Sigmoid colon (tissue), 7 donors: ENCODE measurements around the gene ARHGEF11. TPM values are rescaled to one million over a fixed set of nuclear protein-coding genes. Genes with fewer than 3 reads are reported as not detected.

Source experiments
- DNase-seq: peaks from one replicate; pipeline ENCODE4 v3.0.0-alpha.2; 2019
- H3K27ac ChIP-seq, 4 donors: fragments of 200-600 bp; sonication (generic); one replicate each; pipeline ENCODE4 v1.5.1; 2016 to 2019; ENCODE audit warnings: mild to moderate bottlenecking in 1 of 4
- H3K27me3 ChIP-seq, 3 donors: fragments of 200-600 bp; sonication (generic); one replicate each; pipeline ENCODE4 v1.5.1; 2019; ENCODE audit warnings: mild to moderate bottlenecking in 1 of 3
- H3K36me3 ChIP-seq, 4 donors: fragments of 200-600 bp; sonication (generic); one replicate each; pipeline ENCODE4 v1.5.1; 2016 to 2019
- H3K4me1 ChIP-seq, 4 donors: fragments of 200-600 bp; sonication (generic); one replicate each; pipeline ENCODE4 v1.5.1; 2017 to 2019
- H3K4me3 ChIP-seq, 4 donors: fragments of 200-600 bp; sonication (generic); one replicate each; pipeline ENCODE4 v1.5.1; 2017 to 2019; ENCODE audit warnings: mild to moderate bottlenecking in 2 of 4, moderate library complexity in 1 of 4
- H3K9me3 ChIP-seq, 4 donors: fragments of 200-600 bp in 3 of 4; sonication (generic) in 3 of 4; one replicate each; pipeline versions ENCODE4 v1.5.1 to v1.6.1; 2013 to 2019
- EP300 ChIP-seq, 4 donors: sonication (generic); formaldehyde crosslinking; IDR thresholded peaks; one replicate each; pipeline ENCODE4 v1.6.1; 2017; ENCODE audit warnings: antibody characterized with exemption in 4 of 4
- POLR2A ChIP-seq, 2 donors: fragments of 450-650 bp; IDR thresholded peaks; one replicate each; pipeline ENCODE4 v1.6.1; 2016; ENCODE audit warnings: antibody characterized with exemption in 2 of 2, mild to moderate bottlenecking in 2 of 2, moderate library complexity in 2 of 2
- POLR2AphosphoS5 ChIP-seq, 4 donors: sonication (generic); formaldehyde crosslinking; IDR thresholded peaks; one replicate each; pipeline ENCODE4 v1.6.1; 2017; ENCODE audit warnings: antibody characterized with exemption in 4 of 4
- WGBS, 2 donors: extraction: QIAGEN DNeasy Blood & Tissue Kit; methylation state at CpG; one replicate each; pipeline ENCODE4 v1.1.7; 2013; 5-methylcytosine and 5-hydroxymethylcytosine counted together
- intact Hi-C: fragments of 100-400 bp; cut with DNase I; formaldehyde crosslinking; loops from one replicate; pipeline ENCODE4 v1.15.1; 2023
- polyA plus RNA-seq, 3 donors: library from polyadenylated mRNA; stranded (reverse); fragments of 200-250 nt; gene quantifications; one replicate each; pipeline ENCODE4 v1.2.3, GENCODE V29; 2013
- total RNA-seq, 4 donors: library from RNA; depleted of rRNA; stranded (reverse); fragments of >200 nt; gene quantifications; one replicate each; pipeline ENCODE4 v1.1.0, GENCODE V29; 2016
- TF ChIP-seq, protein P1 (sequence below), 4 experiments: fragments of 450-650 bp in 3 of 4; fragments of 200-600 bp in 1 of 4; IDR thresholded peaks; one replicate each; pipeline ENCODE4 v1.5.1; 2016 to 2019; ENCODE audit warnings: antibody characterized with exemption in 4 of 4, mild to moderate bottlenecking in 3 of 4, moderate library complexity in 2 of 4
- donor health status: healthy with polysubstance abuse.
- donor health status: Bipolar disorder and iron deficiency.
- donor health status: healthy.

Gene ARHGEF11, protein sequence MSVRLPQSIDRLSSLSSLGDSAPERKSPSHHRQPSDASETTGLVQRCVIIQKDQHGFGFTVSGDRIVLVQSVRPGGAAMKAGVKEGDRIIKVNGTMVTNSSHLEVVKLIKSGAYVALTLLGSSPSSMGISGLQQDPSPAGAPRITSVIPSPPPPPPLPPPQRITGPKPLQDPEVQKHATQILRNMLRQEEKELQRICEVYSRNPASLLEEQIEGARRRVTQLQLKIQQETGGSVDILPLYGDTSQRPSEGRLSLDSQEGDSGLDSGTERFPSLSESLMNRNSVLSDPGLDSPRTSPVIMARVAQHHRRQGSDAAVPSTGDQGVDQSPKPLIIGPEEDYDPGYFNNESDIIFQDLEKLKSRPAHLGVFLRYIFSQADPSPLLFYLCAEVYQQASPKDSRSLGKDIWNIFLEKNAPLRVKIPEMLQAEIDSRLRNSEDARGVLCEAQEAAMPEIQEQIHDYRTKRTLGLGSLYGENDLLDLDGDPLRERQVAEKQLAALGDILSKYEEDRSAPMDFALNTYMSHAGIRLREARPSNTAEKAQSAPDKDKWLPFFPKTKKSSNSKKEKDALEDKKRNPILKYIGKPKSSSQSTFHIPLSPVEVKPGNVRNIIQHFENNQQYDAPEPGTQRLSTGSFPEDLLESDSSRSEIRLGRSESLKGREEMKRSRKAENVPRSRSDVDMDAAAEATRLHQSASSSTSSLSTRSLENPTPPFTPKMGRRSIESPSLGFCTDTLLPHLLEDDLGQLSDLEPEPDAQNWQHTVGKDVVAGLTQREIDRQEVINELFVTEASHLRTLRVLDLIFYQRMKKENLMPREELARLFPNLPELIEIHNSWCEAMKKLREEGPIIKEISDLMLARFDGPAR (N-terminal part only)
- total RNA-seq (10 to 100 TPM; 27.5 to 46.8 (median 33.6) TPM), polyA plus RNA-seq (10 to 100 TPM; 14.8 to 26.9 (median 16.8) TPM)

DNA sequence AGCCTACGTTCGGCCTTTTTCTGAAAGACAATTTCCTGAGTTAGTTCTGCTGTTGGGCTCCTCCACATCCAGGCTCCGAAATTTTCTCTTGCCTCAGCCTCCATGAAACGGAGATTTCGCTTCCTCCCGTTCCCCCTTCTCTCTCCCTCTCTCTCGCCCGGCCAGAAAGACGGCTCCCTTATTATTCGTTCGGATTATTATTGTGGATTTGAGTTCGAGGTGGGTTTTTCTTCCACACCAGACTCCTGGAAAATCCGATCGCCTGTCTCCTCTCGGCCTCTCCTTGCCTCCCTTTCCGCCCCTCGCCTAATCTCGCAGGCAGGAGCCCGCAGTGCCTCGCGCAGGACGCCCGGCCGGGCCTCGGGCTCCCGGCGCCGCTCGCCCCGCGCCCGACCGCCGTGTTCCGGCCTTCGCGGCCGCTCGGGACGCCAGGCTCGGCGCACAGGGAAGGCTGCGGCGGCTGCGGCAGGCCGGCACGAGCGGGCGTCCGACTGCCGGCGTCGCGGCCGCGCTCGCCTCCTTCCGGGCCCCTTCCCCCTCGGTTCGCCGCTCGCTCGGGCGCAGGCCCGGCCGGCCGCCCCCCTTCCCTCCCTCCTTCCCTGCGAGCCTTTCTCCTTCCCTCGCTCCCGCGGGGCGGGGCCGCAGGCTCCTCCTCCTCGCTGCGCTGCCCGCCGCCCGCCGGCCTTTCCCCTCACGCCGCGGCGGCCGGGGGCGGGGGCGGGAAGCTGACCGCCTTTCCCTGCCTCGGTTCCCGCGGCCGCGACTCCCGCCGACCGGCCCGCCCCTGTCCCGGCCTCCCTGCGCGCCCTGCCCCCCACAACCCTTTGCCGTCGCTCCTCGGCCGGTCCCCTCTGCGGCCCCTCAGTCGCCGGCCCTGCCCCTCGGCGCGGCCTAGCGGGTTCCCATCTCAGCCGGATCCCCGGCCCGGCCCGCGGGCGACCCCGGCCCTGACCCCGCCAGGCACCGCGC is at the start of gene ARHGEF11:
ARHGEF11 (minus strand) TSS at position 493 of the 969 bp plus-strand sequence. CDS start 1,412 bp downstream, outside the sequence.
- TF ChIP-seq, protein P1, sequence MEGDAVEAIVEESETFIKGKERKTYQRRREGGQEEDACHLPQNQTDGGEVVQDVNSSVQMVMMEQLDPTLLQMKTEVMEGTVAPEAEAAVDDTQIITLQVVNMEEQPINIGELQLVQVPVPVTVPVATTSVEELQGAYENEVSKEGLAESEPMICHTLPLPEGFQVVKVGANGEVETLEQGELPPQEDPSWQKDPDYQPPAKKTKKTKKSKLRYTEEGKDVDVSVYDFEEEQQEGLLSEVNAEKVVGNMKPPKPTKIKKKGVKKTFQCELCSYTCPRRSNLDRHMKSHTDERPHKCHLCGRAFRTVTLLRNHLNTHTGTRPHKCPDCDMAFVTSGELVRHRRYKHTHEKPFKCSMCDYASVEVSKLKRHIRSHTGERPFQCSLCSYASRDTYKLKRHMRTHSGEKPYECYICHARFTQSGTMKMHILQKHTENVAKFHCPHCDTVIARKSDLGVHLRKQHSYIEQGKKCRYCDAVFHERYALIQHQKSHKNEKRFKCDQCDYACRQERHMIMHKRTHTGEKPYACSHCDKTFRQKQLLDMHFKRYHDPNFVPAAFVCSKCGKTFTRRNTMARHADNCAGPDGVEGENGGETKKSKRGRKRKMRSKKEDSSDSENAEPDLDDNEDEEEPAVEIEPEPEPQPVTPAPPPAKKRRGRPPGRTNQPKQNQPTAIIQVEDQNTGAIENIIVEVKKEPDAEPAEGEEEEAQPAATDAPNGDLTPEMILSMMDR (IDR thresholded peaks at IDR 0.05), result no peak
- TF ChIP-seq POLR2AphosphoS5 (IDR thresholded peaks at IDR 0.05) (peak; percentile 39 to 74 (median 66)), EP300 (IDR thresholded peaks at IDR 0.05) (no peak), POLR2A (IDR thresholded peaks at IDR 0.05) (no peak)
- H3K36me3 ChIP-seq, result no peaks in the 10 kb centered on the region
- peak within 1 kb of the TSS; percentile 88 to 90 (median 89) for H3K27ac ChIP-seq
- no peaks in the 10 kb centered on the region for H3K9me3 ChIP-seq
- no peaks in the 10 kb centered on the region for H3K27me3 ChIP-seq
- peaks cover 0 to 53% (median 43%) of the 10 kb centered on the region in 4 donors for H3K4me1 ChIP-seq
- intact Hi-C loops, result loop anchor here (5.0 kb wide), 1 partner anchor 92 kb away; the partner anchor contains the start of gene ETV3
- DNase-seq, result peak; percentile 95
- H3K4me3 ChIP-seq, result peak within 1 kb of the TSS; percentile 48 to 79 (median 70)
- 0 to 1% methylated on average over 120 of the region's 120 CpGs for WGBS, 2 donors

DNA sequence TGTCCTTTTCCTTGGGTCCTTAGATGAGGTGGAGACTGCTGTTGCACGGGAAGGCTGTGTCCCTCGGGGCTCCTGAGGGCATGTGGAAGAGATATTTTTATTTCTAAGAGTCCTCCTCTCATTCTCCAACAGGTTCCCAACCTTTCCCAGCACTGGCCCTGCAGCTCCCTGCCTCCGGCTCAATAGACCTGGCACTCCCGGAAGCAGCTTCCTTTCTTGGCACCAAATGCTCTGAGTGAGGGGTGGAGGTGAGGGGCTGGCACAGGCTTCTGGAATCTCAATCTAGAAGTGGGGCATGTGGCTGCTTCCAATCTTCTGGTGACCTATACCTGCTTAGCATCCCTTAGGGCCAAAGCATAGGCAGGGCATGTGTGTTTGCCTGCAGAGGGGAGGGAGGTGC is 49.5 kb upstream of the ARHGEF11 start:
- TF ChIP-seq, protein P1 (IDR thresholded peaks at IDR 0.05), result no peak
- no peak for TF ChIP-seq POLR2A (IDR thresholded peaks at IDR 0.05)
- no peak for TF ChIP-seq POLR2AphosphoS5 (IDR thresholded peaks at IDR 0.05)
- TF ChIP-seq EP300 (IDR thresholded peaks at IDR 0.05), result no peak
- no peak overlapping the region for H3K27ac ChIP-seq
- WGBS, 2 donors, result 70 to 82% methylated on average over 4 of the region's 4 CpGs
- H3K9me3 ChIP-seq, result no peaks in the 10 kb centered on the region
- peaks cover 0 to 12% (median 10%) of the 10 kb centered on the region in 4 donors for H3K4me1 ChIP-seq
- no peaks in the 10 kb centered on the region for H3K36me3 ChIP-seq
- intact Hi-C loops, result no loop called here
- H3K27me3 ChIP-seq, result no peaks in the 10 kb centered on the region
- no peak overlapping the region for H3K4me3 ChIP-seq
- DNase-seq, result peak; percentile 19

DNA sequence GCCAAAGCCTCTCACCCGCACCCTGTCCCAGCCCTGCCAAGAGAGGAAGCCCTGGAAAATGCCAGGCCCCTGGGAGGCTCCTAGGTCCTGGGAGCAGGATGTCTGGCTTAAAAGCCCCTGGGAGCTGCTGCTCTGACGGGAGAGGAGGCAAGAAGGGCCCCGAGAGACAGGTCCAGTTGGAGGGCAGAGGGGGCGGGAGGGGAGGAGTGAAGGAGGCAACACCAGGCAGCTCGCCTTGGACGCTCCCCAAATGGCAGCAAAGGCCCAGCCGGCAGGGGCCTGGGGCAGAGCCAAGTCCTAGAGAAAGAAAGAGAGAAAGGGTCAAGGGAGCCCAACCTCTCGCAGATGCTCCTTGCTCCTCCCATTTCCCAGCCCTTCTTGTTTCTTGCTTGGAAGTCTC is 47.3 kb upstream of the ARHGEF11 start:
- H3K9me3 ChIP-seq, result no peaks in the 10 kb centered on the region
- DNase-seq, result peak; percentile 63
- H3K27me3 ChIP-seq, result no peaks in the 10 kb centered on the region
- no peak overlapping the region for H3K27ac ChIP-seq
- H3K36me3 ChIP-seq, result no peaks in the 10 kb centered on the region
- WGBS, 2 donors, result 67 to 71% methylated on average over 8 of the region's 8 CpGs
- TF ChIP-seq POLR2A (IDR thresholded peaks at IDR 0.05) (no peak), POLR2AphosphoS5 (IDR thresholded peaks at IDR 0.05) (no peak), EP300 (IDR thresholded peaks at IDR 0.05) (no peak)
- TF ChIP-seq, protein P1 (IDR thresholded peaks at IDR 0.05), result no peak
- no peak overlapping the region for H3K4me3 ChIP-seq
- H3K4me1 ChIP-seq, result peaks cover 0 to 16% (median 11%) of the 10 kb centered on the region in 4 donors
- intact Hi-C loops, result no loop called here

DNA sequence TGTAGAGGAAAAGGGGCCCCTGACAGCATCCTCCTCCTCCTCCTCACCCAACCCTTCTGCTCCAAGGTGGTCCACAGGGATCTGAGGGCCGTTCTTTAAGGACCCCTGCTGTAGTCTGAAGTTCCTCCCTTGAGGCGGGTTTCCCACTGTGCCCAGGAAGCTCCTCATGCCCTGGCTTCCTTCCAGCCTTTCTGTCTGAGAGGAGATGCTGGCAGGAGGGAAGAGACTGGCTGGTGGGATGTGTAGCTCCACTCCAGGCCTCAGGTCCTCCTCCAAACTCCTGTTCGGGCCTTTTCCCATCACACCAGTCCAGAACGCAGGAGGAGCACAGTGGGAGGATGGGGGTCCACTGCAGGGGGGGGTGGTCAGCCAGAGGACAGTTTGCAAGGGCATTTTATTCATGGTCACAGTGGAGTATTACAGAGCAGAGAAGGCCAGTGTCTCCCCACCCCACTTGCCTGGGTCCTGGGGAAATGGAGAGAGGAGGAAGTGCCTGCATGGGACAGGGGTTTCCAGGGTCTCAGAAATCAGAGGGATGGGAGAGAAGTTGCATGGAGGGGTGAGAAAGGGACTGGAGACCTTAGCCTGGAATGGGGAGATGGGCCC is 46.2 kb upstream of the ARHGEF11 start:
- DNase-seq, result peak; percentile 48
- no peaks in the 10 kb centered on the region for H3K9me3 ChIP-seq
- intact Hi-C loops, result no loop called here
- H3K27ac ChIP-seq, result no peak overlapping the region
- H3K36me3 ChIP-seq, result no peaks in the 10 kb centered on the region
- WGBS, 2 donors, result 78 to 80% methylated on average over 4 of the region's 4 CpGs
- H3K27me3 ChIP-seq, result no peaks in the 10 kb centered on the region
- peaks cover 0 to 16% (median 11%) of the 10 kb centered on the region in 4 donors for H3K4me1 ChIP-seq
- no peak overlapping the region for H3K4me3 ChIP-seq
- TF ChIP-seq POLR2AphosphoS5 (IDR thresholded peaks at IDR 0.05) (no peak), POLR2A (IDR thresholded peaks at IDR 0.05) (no peak), EP300 (IDR thresholded peaks at IDR 0.05) (no peak)
- TF ChIP-seq, protein P1 (IDR thresholded peaks at IDR 0.05), result no peak
